ENCODE data around the gene MUC2. TPM values are rescaled to one million over a fixed set of nuclear protein-coding genes. Genes with fewer than 3 reads are reported as not detected.

MUC2 gene
- total RNA-seq, 1 donor from 2014 or later = not detected

DNA sequence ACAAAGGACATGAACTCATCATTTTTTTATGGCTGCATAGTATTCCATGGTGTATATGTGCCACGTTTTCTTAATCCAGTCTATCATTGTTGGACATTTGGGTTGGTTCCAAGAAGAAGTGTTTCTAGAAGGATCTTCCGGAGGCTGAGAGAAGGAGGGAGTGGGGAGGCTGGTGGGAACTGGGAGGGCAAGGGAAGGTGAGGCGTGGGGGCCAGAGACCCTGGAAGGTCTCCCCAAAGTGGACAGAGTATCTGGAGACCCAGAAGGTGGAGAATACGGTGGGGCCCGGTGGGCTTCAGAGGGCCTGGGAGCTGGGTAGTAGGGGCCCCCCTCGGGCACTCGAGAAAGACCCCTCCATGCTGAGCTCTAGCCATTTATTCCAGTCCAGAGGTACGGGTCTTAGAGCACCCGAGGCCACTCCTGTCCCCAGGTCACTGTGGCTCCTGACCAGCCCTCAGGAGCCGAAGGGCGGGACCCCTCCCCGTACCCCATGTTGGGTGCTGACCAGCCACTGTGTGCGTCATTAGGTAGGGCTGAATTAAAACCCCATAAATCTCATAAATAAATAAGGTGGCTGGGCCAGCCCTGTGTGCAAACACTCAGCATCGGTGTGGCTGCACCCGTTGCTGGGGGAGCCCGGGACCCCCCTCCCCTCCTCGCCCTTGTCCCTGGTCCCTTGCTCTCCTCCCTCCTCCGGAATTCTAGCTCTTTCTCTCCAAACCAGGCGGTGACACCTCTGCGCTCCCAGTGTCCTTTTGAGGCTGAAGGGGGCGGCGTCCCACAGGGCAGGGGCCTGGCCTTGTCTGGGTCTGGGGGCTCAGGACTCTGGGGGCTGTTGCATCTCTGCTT lies 44.3 kb downstream of the MUC2 start:
- no peak overlapping the region for H3K27ac Mint-ChIP-seq
- TF ChIP-seq, protein P1, sequence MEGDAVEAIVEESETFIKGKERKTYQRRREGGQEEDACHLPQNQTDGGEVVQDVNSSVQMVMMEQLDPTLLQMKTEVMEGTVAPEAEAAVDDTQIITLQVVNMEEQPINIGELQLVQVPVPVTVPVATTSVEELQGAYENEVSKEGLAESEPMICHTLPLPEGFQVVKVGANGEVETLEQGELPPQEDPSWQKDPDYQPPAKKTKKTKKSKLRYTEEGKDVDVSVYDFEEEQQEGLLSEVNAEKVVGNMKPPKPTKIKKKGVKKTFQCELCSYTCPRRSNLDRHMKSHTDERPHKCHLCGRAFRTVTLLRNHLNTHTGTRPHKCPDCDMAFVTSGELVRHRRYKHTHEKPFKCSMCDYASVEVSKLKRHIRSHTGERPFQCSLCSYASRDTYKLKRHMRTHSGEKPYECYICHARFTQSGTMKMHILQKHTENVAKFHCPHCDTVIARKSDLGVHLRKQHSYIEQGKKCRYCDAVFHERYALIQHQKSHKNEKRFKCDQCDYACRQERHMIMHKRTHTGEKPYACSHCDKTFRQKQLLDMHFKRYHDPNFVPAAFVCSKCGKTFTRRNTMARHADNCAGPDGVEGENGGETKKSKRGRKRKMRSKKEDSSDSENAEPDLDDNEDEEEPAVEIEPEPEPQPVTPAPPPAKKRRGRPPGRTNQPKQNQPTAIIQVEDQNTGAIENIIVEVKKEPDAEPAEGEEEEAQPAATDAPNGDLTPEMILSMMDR (IDR thresholded peaks at IDR 0.05; ENCODE audit: unreplicated experiment) = no peak

DNA sequence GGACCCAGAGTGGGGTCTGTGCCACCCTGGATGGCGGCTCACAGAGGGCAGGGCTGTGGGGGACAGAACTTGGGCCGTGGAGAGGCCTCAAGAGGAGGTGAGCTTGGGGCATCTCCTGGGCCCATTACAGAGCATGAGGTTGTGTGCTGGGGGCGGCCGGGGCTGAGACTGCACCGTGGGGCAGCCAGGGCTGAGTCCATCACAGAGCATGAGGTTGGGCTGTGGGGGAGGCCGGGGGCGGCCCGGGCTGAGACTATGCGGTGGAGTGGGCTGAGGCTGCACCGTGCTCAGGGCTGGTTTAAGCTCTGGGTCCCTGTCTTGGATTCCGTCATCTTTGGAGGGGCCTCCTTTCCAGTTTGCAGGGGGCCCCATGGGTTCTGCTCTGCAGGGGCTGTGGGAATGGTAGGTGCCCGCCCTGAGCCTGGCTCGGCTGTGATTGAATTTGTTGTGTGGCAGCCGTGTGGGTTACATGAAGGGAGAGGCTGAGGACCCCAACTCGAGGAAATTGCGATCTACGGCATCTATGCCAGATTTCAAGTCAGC lies 45.0 kb downstream of the MUC2 start:
- peaks cover 4% of the 10 kb centered on the region for H3K4me1 Mint-ChIP-seq (ENCODE audit: low read depth)
- no peak overlapping the region for H3K27ac Mint-ChIP-seq
- TF ChIP-seq, protein P1 (IDR thresholded peaks at IDR 0.05; ENCODE audit: unreplicated experiment) = no peak
- no peaks in the 10 kb centered on the region for H3K36me3 Mint-ChIP-seq (ENCODE audit: insufficient read depth)
- peaks cover 28% of the 10 kb centered on the region for H3K27me3 Mint-ChIP-seq
- H3K9me3 Mint-ChIP-seq (ENCODE audit: low read depth) = peaks cover 5% of the 10 kb centered on the region
- H3K4me3 Mint-ChIP-seq (ENCODE audit: low read depth) = no peak overlapping the region
- no peak for DNase-seq (ENCODE audit: low spot score, unreplicated experiment)

More for the DNA sequence above, 44.3 kb downstream of the MUC2 start:
- Mint-ChIP-seq H3K4me1 (ENCODE audit: low read depth) (peaks cover 4% of the 10 kb centered on the region), H3K36me3 (ENCODE audit: insufficient read depth) (no peaks in the 10 kb centered on the region), H3K27me3 (peaks cover 24% of the 10 kb centered on the region), H3K4me3 (ENCODE audit: low read depth) (no peak overlapping the region), H3K9me3 (ENCODE audit: low read depth) (no peaks in the 10 kb centered on the region)
- DNase-seq (ENCODE audit: low spot score, unreplicated experiment) = peak; percentile 8

DNA sequence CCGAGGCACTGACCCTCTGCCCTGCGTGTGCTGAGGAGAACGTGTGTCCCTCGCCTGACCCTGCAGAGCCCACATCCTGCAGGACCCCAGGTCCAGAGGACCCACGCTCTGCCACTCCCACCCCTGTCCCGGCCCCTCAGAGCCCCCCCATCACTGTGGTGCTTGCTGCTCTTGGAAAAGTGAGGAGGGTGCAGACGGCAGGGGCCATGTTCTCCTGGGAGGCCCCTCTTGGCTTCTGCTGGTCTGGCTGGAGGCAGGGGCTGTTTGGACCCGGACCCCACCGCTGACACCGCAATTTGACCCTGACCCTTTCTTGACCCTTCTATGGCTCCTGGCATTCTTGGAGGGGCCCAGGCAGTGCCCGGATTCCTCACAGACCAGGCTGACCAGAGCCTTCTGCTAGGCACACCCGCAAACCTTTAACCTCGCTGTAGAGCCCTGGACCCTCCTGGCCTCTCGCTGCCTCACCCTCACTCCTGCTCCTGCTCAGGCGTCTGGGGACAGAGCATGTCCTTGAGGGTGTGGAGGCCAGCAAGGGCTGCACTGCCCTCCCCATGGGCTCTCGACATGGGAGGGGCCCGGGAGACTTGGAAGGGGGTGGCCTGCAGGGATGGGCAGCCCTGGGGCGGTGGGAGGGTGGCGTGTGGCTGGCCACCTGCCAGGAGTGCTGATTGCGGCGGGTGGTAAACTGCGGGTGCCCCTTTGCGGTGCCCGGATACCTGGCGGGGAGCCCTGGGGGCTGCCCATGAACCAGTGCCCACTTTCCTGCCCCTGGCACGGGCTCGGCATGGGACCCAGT lies 46.1 kb downstream of the MUC2 start:
- peaks cover 4% of the 10 kb centered on the region for H3K4me1 Mint-ChIP-seq (ENCODE audit: low read depth)
- no peak overlapping the region for H3K4me3 Mint-ChIP-seq (ENCODE audit: low read depth)
- TF ChIP-seq, protein P1 (IDR thresholded peaks at IDR 0.05; ENCODE audit: unreplicated experiment) = no peak
- DNase-seq (ENCODE audit: low spot score, unreplicated experiment) = peak; percentile 8
- no peaks in the 10 kb centered on the region for H3K36me3 Mint-ChIP-seq (ENCODE audit: insufficient read depth)
- no peak overlapping the region for H3K27ac Mint-ChIP-seq
- H3K27me3 Mint-ChIP-seq = peaks cover 25% of the 10 kb centered on the region
- peaks cover 5% of the 10 kb centered on the region for H3K9me3 Mint-ChIP-seq (ENCODE audit: low read depth)

DNA sequence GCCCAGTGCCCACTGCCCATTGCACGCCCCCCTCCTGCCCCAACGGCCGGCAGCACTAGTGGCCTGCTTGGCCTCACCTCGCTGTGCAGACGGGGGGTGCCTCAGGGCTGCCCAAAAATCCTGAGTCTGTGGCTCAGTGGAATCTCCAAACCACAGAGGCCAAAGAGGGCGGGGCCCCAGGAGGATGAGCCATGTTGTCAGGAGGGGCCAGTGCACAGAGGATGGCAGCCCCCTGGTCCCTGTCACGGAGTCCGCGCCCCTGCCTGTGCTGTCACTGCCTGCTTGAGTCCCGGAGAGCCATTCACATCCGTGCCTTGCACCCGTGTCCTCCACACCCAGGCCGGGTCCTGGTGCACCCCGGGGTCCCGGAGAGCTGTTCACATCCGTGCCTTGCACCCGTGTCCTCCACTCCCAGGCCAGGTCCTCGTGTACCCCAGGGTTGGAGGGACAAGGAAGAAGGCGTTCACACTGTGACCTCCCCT lies 46.7 kb downstream of the MUC2 start:
- H3K27ac Mint-ChIP-seq = no peak overlapping the region
- H3K27me3 Mint-ChIP-seq = peaks cover 23% of the 10 kb centered on the region
- DNase-seq (ENCODE audit: low spot score, unreplicated experiment) = peak; percentile 9
- peaks cover 4% of the 10 kb centered on the region for H3K4me1 Mint-ChIP-seq (ENCODE audit: low read depth)
- H3K36me3 Mint-ChIP-seq (ENCODE audit: insufficient read depth) = no peaks in the 10 kb centered on the region
- H3K9me3 Mint-ChIP-seq (ENCODE audit: low read depth) = peaks cover 5% of the 10 kb centered on the region
- TF ChIP-seq, protein P1 (IDR thresholded peaks at IDR 0.05; ENCODE audit: unreplicated experiment) = no peak
- H3K4me3 Mint-ChIP-seq (ENCODE audit: low read depth) = no peak overlapping the region
